ENCODE measurements around the gene ATP6V1B1. TPM values are rescaled to one million over a fixed set of nuclear protein-coding genes. Genes with fewer than 3 reads are reported as not detected.

The ATP6V1B1 gene
- total and polyA plus RNA-seq, 2 of the 4 experiments (the other 2 are of a cell fraction), result 1.3 TPM; not detected in 1

GRCh38 chr2:70991742-70992141 lies 56.0 kb downstream of the ATP6V1B1 start:
- DNase-seq (no peak), ATAC-seq (ENCODE audit: low read depth) (no peak)
- H2BK120ac ChIP-seq (ENCODE audit: low read depth, low read length), result no peak overlapping the region
- H4K5ac ChIP-seq (ENCODE audit: low read depth, low read length), result no peak overlapping the region
- no peak overlapping the region for H3K4me2 ChIP-seq (ENCODE audit: low read depth, low read length)
- H3K36me3 ChIP-seq (ENCODE audit: control insufficient read depth, insufficient read depth, low read length), result peaks cover 39% of the 10 kb centered on the region
- H2AK9ac ChIP-seq (replicated peaks; ENCODE audit: low read depth, low read length, poor library complexity), result no peak overlapping the region
- no peak overlapping the region for H2BK15ac ChIP-seq (ENCODE audit: low read depth, low read length)
- no peak overlapping the region for H3K18ac ChIP-seq (ENCODE audit: low read depth, low read length)
- TF ChIP-seq MAFK (IDR thresholded peaks at IDR 0.05; ENCODE audit: low read depth, low read length) (no peak), USF2 (IDR thresholded peaks at IDR 0.05; ENCODE audit: low read depth, low read length) (no peak), SMC3 (IDR thresholded peaks at IDR 0.05; ENCODE audit: low read depth, low read length) (no peak), CEBPB (IDR thresholded peaks at IDR 0.05; ENCODE audit: low read depth, low read length) (no peak), FOS (IDR thresholded peaks at IDR 0.05; ENCODE audit: low read depth, low read length) (no peak), ELK1 (IDR thresholded peaks at IDR 0.05; ENCODE audit: borderline replicate concordance, low read depth, low read length) (no peak), MAZ (IDR thresholded peaks at IDR 0.05; ENCODE audit: borderline replicate concordance, low read depth, low read length) (no peak), RFX5 (IDR thresholded peaks at IDR 0.05; ENCODE audit: low read depth, low read length) (no peak), POLR2A (IDR thresholded peaks at IDR 0.05; ENCODE audit: low read depth, low read length) (no peak), RCOR1 (IDR thresholded peaks at IDR 0.05; ENCODE audit: insufficient replicate concordance, low read length) (no peak), CTCF (conservative IDR thresholded peaks at IDR 0.05; ENCODE audit: low read depth, low read length) (no peak), NFE2L2 (IDR thresholded peaks at IDR 0.05; ENCODE audit: low read depth, low read length) (no peak)
- H3K14ac ChIP-seq (replicated peaks; ENCODE audit: low read depth, low read length), result no peak overlapping the region
- no peak overlapping the region for H3K23ac ChIP-seq (ENCODE audit: low read depth, low read length)
- intact Hi-C loops (cut with micrococcal nuclease) (no loop called here), dilution Hi-C loops (cut with HindIII; ENCODE audit: low sequenced_read_pairs, unreplicated experiment) (no loop called here), in situ Hi-C loops (cut with MboI; ENCODE audit: low sequenced_read_pairs) (no loop called here)
- no peak overlapping the region for H4K91ac ChIP-seq (ENCODE audit: insufficient read depth, low read depth, low read length)
- ChIA-PET POLR2A (ENCODE audit: unreplicated experiment) (interaction anchor here (0.6 kb wide), 1 partner anchor 19 kb away, joined by 3 read pairs; no protein-coding TSS in a partner anchor), CTCF (no interaction called here)
- no peak overlapping the region for H3K9ac ChIP-seq (ENCODE audit: low read depth, low read length)
- no peaks in the 10 kb centered on the region for H3K9me3 ChIP-seq (ENCODE audit: control insufficient read depth, insufficient read depth, low read length)
- H3K27ac ChIP-seq (ENCODE audit: insufficient read depth, low read length), result no peak overlapping the region
- H3K4me3 ChIP-seq (ENCODE audit: insufficient read depth, low read depth, low read length), result no peak overlapping the region
- H3K56ac ChIP-seq (ENCODE audit: extremely low read depth, insufficient read depth, low read length), result no peak overlapping the region
- H2BK5ac ChIP-seq (ENCODE audit: low read depth, low read length, poor library complexity, severe bottlenecking), result no peak overlapping the region
- 100% methylated on average over 5 of the region's 9 CpGs; no CpG with 5 or more reads in 1 of the 2 experiments for WGBS, 2 experiments (ENCODE audit: extremely low coverage in 2 of 2, insufficient read length in 1 of 2)
- no TSS peak for BruUV-seq (replicated peaks)
- peaks cover 11% of the 10 kb centered on the region for H3K4me1 ChIP-seq (ENCODE audit: control insufficient read depth, insufficient read depth, low read length)
- peaks cover 21% of the 10 kb centered on the region for H4K20me1 ChIP-seq (ENCODE audit: insufficient read depth, low read length)
- no peak overlapping the region for H2AK5ac ChIP-seq (ENCODE audit: low read depth, low read length)
- H2BK20ac ChIP-seq (ENCODE audit: low read depth, low read length), result no peak overlapping the region
- peaks cover 10% of the 10 kb centered on the region; the same call in 1 of the 2 replicates for H3K9me1 ChIP-seq (ENCODE audit: insufficient read depth, low read length)
- no peak overlapping the region for H3K4ac ChIP-seq (ENCODE audit: low read depth, low read length)
- peaks cover 18 to 32% of the 10 kb centered on the region in 2 experiments for H3K79me1 ChIP-seq (ENCODE audit: low read depth in 1 of 2, low read length in 2 of 2)
- no peak overlapping the region for H2AFZ ChIP-seq (replicated peaks; ENCODE audit: low read length, poor library complexity)
- H4K8ac ChIP-seq (ENCODE audit: low read depth in 2 of 2, low read length in 2 of 2), result no peak overlapping the region
- H3K27me3 ChIP-seq (ENCODE audit: control insufficient read depth, insufficient read depth, low read length), result no peaks in the 10 kb centered on the region

Measured in IMR-90 (cell line).